ENCODE measurements around the gene THBS3.
A peak's percentile ranks its signal among the peaks of the same experiment; 100 is the strongest.
"Not testable (repeated sequence)": the region's sequence is repeated elsewhere in the genome, so short reads cannot be mapped to it uniquely, and the experiment has no call there.

Gene THBS3

GRCh38 chr1:155228096-155228427 lies 20.4 kb upstream of the THBS3 start:
- TF ChIP-seq CTCF (IDR thresholded peaks at IDR 0.05; ENCODE audit: borderline replicate concordance, insufficient read depth, low read depth, low read length), result no peak
- peak overlapping the region; percentile 48 for H3K4me3 ChIP-seq (ENCODE audit: low read depth, low read length)

- no peak for TF ChIP-seq CTCF (IDR thresholded peaks at IDR 0.05; ENCODE audit: borderline replicate concordance, insufficient read depth, low read depth, low read length)
- peak overlapping the region; percentile 56 for H3K4me3 ChIP-seq (ENCODE audit: low read depth, low read length)
Measured at GRCh38 chr1:155227261-155228095, 19.8 kb upstream of the THBS3 start.

DNA sequence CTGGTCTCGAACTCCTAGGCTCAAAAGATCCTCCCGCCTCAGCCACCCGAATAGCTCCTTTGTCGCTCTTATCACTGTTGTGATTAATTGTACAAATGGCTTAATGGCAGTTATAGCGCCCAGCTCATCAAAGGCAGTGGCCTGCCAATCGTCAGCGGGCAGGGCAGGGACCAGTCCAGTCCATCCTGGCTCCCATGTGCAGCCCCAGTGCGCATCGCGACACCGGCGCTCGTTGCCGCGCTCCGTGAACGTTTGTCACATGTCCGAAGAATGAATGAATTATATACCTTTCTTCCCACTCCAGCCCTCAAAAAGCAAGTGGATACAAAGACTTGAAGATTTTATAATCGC lies 19.2 kb upstream of the THBS3 start:
- TF ChIP-seq CTCF (IDR thresholded peaks at IDR 0.05; ENCODE audit: borderline replicate concordance, insufficient read depth, low read depth, low read length), result no peak
- H3K4me3 ChIP-seq (ENCODE audit: low read depth, low read length), result peak overlapping the region; percentile 56

- TF ChIP-seq CTCF (IDR thresholded peaks at IDR 0.05; ENCODE audit: borderline replicate concordance, insufficient read depth, low read depth, low read length), result peak; percentile 68; the same call in 1 of the 2 replicates
- peak overlapping the region; percentile 56 for H3K4me3 ChIP-seq (ENCODE audit: low read depth, low read length)
Measured at GRCh38 chr1:155226188-155226909, 18.7 kb upstream of the THBS3 start.

- peak overlapping the region; percentile 8 for H3K4me3 ChIP-seq (ENCODE audit: low read depth, low read length)
Measured at GRCh38 chr1:155225404-155225759, 17.7 kb upstream of the THBS3 start.

DNA sequence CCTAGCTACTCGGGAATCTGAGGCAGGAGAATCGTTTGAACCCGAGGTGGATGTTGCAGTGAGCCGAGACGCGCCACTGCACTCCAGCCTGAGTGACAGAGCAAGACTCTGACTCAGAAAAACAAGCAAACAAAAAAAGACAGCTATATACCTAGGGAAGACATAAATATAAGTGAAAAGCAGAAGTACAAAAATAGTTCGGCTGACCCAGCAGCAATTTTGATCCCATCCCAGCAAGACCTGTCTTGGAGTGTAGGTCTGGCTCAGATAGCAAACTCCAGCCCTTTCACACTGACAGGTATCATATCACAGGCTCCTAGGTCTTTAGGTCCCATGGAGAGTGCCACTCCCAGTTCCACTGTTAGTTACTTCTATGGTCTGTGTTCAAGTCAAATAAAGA lies 15.3 kb upstream of the THBS3 start:
- H3K4me3 ChIP-seq (ENCODE audit: low read depth, low read length), result no peak overlapping the region
- no peak for TF ChIP-seq CTCF (IDR thresholded peaks at IDR 0.05; ENCODE audit: borderline replicate concordance, insufficient read depth, low read depth, low read length)

- H3K4me3 ChIP-seq (ENCODE audit: low read depth, low read length), result not testable (repeated sequence)
Measured at GRCh38 chr1:155220211-155220965, 12.7 kb upstream of the THBS3 start.

GRCh38 chr1:155219592-155220031 lies 11.9 kb upstream of the THBS3 start:
- no peak overlapping the region for H3K4me3 ChIP-seq (ENCODE audit: low read depth, low read length)
- TF ChIP-seq CTCF (IDR thresholded peaks at IDR 0.05; ENCODE audit: borderline replicate concordance, insufficient read depth, low read depth, low read length), result no peak

Data from GM12875 (cell line).